Aorta (tissue), 5 donors: ENCODE results near the gene IMPDH1. TPM values are rescaled to one million over a fixed set of nuclear protein-coding genes. Genes with fewer than 3 reads are reported as not detected.

Experiments
- ATAC-seq: fragments of 200-7000 bp; cut with Tn5 transposase; one replicate; pipeline ENCODE4 v1.9.1; 2022; ENCODE audit warnings: moderate library complexity; ENCODE audit not compliant: low FRiP score
- DNase-seq, 2 donors: peaks; one replicate each; pipeline ENCODE4 v3.0.0-alpha.2; 2020
- H3K27ac ChIP-seq, 2 donors: one replicate each; pipeline ENCODE4 v1.5.1; 2013; ENCODE audit warnings: low read length in 2 of 2, mild to moderate bottlenecking in 2 of 2, moderate library complexity in 2 of 2, control low read depth in 1 of 2, inconsistent platforms in 1 of 2, low read depth in 1 of 2
- H3K27me3 ChIP-seq, 2 donors: one replicate each; pipeline ENCODE4 v1.6.1; 2013; ENCODE audit warnings: control low read depth in 1 of 2, low read length in 1 of 2, mild to moderate bottlenecking in 1 of 2, moderate library complexity in 1 of 2; ENCODE audit not compliant: insufficient read depth in 2 of 2, control insufficient read depth in 1 of 2
- H3K36me3 ChIP-seq, 2 donors: one replicate each; pipeline ENCODE4 v1.6.1; 2013; ENCODE audit warnings: control low read depth in 1 of 2, low read length in 1 of 2, mild to moderate bottlenecking in 1 of 2; ENCODE audit not compliant: insufficient read depth in 2 of 2, control insufficient read depth in 1 of 2
- H3K4me1 ChIP-seq, 2 donors: one replicate each; pipeline ENCODE4 v1.6.1; 2013; ENCODE audit warnings: low read length in 2 of 2, control low read depth in 1 of 2, mild to moderate bottlenecking in 1 of 2, moderate library complexity in 1 of 2; ENCODE audit not compliant: insufficient read depth in 2 of 2, control insufficient read depth in 1 of 2
- H3K4me3 ChIP-seq, 2 donors: one replicate each; pipeline ENCODE4 v1.5.1; 2013; ENCODE audit warnings: low read length in 2 of 2, control low read depth in 1 of 2, mild to moderate bottlenecking in 1 of 2
- H3K9me3 ChIP-seq: one replicate; pipeline ENCODE4 v1.6.1; 2013; ENCODE audit warnings: mild to moderate bottlenecking, low read length; ENCODE audit not compliant: control insufficient read depth
- WGBS, 2 donors: extraction: QIAGEN DNeasy Blood & Tissue Kit; methylation state at CpG; one replicate each; pipeline ENCODE4 v1.1.7; 2013; 5-methylcytosine and 5-hydroxymethylcytosine counted together
- intact Hi-C, 2 donors: fragments of 100-400 bp; cut with DNase I; formaldehyde crosslinking; loops; one replicate each; pipeline versions ENCODE4 v1.14.2 to v1.15.0; 2022
- polyA plus RNA-seq, 2 donors: library from polyadenylated mRNA; stranded (reverse); fragments of 200-250 nt; gene quantifications; one replicate each; pipeline ENCODE4 v1.2.3, GENCODE V29; 2013
- total RNA-seq, 2 donors: library from RNA; stranded (reverse); fragmentation: NEBNext Ultra II Directional; extraction: Animal tissue kit (Norgen Biotek cat#: 25700); gene quantifications; one replicate each; pipeline ENCODE4 v1.2.1, GENCODE V29; 2021
- donor health status: healthy with polysubstance abuse.
- donor health status: Bipolar disorder and iron deficiency.
- donor health status: DM: no; HTN: no; CAD: no.
- donor health status: DM: no; HTN: no; CAD: no.
- donor health status: DM: yes; HTN: yes; CAD: no.

Gene IMPDH1
- total and polyA plus RNA-seq, 4 donors, result 21.0 to 60.1 (median 40.8) TPM

GRCh38 chr7:128394904-128395496, 14.8 kb downstream of the IMPDH1 start:
- ATAC-seq, result no peak
- intact Hi-C loops, result no loop called here
- WGBS, 2 donors, result 93 to 96% methylated on average over 15 to 16 of the region's 16 CpGs
- no peaks in the 10 kb centered on the region for H3K27me3 ChIP-seq
- no peaks in the 10 kb centered on the region for H3K9me3 ChIP-seq
- H3K4me1 ChIP-seq, result no peaks in the 10 kb centered on the region
- DNase-seq, result no peak
- H3K36me3 ChIP-seq, result peaks cover 0 to 2% of the 10 kb centered on the region in 2 donors
- no peak overlapping the region for H3K4me3 ChIP-seq
- H3K27ac ChIP-seq, result no peak overlapping the region

- peak in 1 of 2 donors; percentile 29 for DNase-seq
- ATAC-seq, result no peak
- Histone ChIP-seq H3K4me1 (no peaks in the 10 kb centered on the region), H3K9me3 (no peaks in the 10 kb centered on the region), H3K27me3 (no peaks in the 10 kb centered on the region), H3K4me3 (no peak overlapping the region), H3K27ac (no peak overlapping the region), H3K36me3 (peaks cover 0 to 2% of the 10 kb centered on the region in 2 donors)
- intact Hi-C loops, result no loop called here
- WGBS, 2 donors, result 90 to 93% methylated on average over 20 to 23 of the region's 23 CpGs
These were observed 16.1 kb downstream of the IMPDH1 start for GRCh38 chr7:128393526-128394330.

- intact Hi-C loops, result no loop called here
- Histone ChIP-seq H3K27ac (no peak overlapping the region), H3K4me1 (no peaks in the 10 kb centered on the region), H3K27me3 (no peaks in the 10 kb centered on the region), H3K36me3 (no peaks in the 10 kb centered on the region), H3K9me3 (no peaks in the 10 kb centered on the region), H3K4me3 (no peak overlapping the region)
- DNase-seq (no peak), ATAC-seq (peak; percentile 25)
- 89 to 90% methylated on average over 18 of the region's 18 CpGs for WGBS, 2 donors
These were observed 17.1 kb downstream of the IMPDH1 start for GRCh38 chr7:128392446-128393327.

GRCh38 chr7:128391805-128392204, 18.0 kb downstream of the IMPDH1 start:
- ATAC-seq (no peak), DNase-seq (peak in 1 of 2 donors; percentile 39)
- no peak overlapping the region for H3K4me3 ChIP-seq
- no peaks in the 10 kb centered on the region for H3K9me3 ChIP-seq
- 89 to 94% methylated on average over 7 of the region's 7 CpGs for WGBS, 2 donors
- no peak overlapping the region for H3K27ac ChIP-seq
- H3K27me3 ChIP-seq, result no peaks in the 10 kb centered on the region
- H3K4me1 ChIP-seq, result no peaks in the 10 kb centered on the region
- H3K36me3 ChIP-seq, result no peaks in the 10 kb centered on the region
- intact Hi-C loops, result no loop called here

GRCh38 chr7:128390871-128391565, 18.8 kb downstream of the IMPDH1 start:
- H3K9me3 ChIP-seq, result no peaks in the 10 kb centered on the region

GRCh38 chr7:128389618-128390329, 20.0 kb downstream of the IMPDH1 start:
- no peak for ATAC-seq
- peak in 1 of 2 donors; percentile 42 for DNase-seq
- 76 to 81% methylated on average over 9 of the region's 9 CpGs for WGBS, 2 donors
- intact Hi-C loops, result no loop called here
- no peak overlapping the region for H3K4me3 ChIP-seq
- H3K9me3 ChIP-seq, result no peaks in the 10 kb centered on the region
- H3K27me3 ChIP-seq, result no peaks in the 10 kb centered on the region
- no peak overlapping the region for H3K27ac ChIP-seq
- H3K36me3 ChIP-seq, result no peaks in the 10 kb centered on the region
- H3K4me1 ChIP-seq, result no peaks in the 10 kb centered on the region

More at GRCh38 chr7:128390871-128391565, 18.8 kb downstream of the IMPDH1 start:
- 77 to 85% methylated on average over 3 of the region's 3 CpGs for WGBS, 2 donors
- ATAC-seq (no peak), DNase-seq (no peak)
- Histone ChIP-seq H3K27ac (no peak overlapping the region), H3K4me3 (no peak overlapping the region), H3K4me1 (no peaks in the 10 kb centered on the region), H3K36me3 (no peaks in the 10 kb centered on the region), H3K27me3 (no peaks in the 10 kb centered on the region)
- intact Hi-C loops, result no loop called here

GRCh38 chr7:128389085-128389617, 20.6 kb downstream of the IMPDH1 start:
- ATAC-seq, result no peak
- WGBS, 2 donors, result 23 to 53% methylated on average over 2 of the region's 2 CpGs
- H3K4me1 ChIP-seq, result no peaks in the 10 kb centered on the region
- no peaks in the 10 kb centered on the region for H3K27me3 ChIP-seq
- no peak overlapping the region for H3K27ac ChIP-seq
- H3K36me3 ChIP-seq, result no peaks in the 10 kb centered on the region
- peak in 1 of 2 donors; percentile 13 for DNase-seq
- intact Hi-C loops, result no loop called here
- H3K9me3 ChIP-seq, result no peaks in the 10 kb centered on the region
- no peak overlapping the region for H3K4me3 ChIP-seq
